Kidney epithelial cell (primary cell): Measurements from ENCODE around the gene GPR156. TPM values are rescaled to one million over a fixed set of nuclear protein-coding genes. Genes with fewer than 3 reads are reported as not detected.

Experiments used
- DNase-seq: peaks from one replicate; pipeline ENCODE4 v3.0.0-alpha.2; 2010; ENCODE audit warnings: low read depth
- H3K27me3 ChIP-seq: 2 replicates; pipeline ENCODE4 v1.6.0; 2011; ENCODE audit warnings: low read length; ENCODE audit not compliant: control insufficient read depth, insufficient read depth
- H3K36me3 ChIP-seq: 2 replicates; pipeline ENCODE4 v1.5.1; 2011; ENCODE audit warnings: low read length; ENCODE audit not compliant: control insufficient read depth, insufficient read depth
- H3K4me3 ChIP-seq: 2 replicates; pipeline ENCODE4 v1.5.1; 2011; ENCODE audit warnings: low read depth, mild to moderate bottlenecking, control low read depth, low read length
- CTCF ChIP-seq: IDR thresholded peaks from 2 replicates; pipeline ENCODE4 v1.5.1; 2011; ENCODE audit warnings: mild to moderate bottlenecking, moderate library complexity, low read length, control low read depth, inconsistent platforms; ENCODE audit not compliant: insufficient read depth, poor library complexity, severe bottlenecking
- total RNA-seq: library from RNA; depleted of rRNA; stranded (reverse); fragments of >200 nt; gene quantifications from 2 replicates; pipeline ENCODE4 v1.2.3, GENCODE V29; 2015

The GPR156 gene
- total RNA-seq, 1 donor from 2014 or later = 0.63 TPM

- TF ChIP-seq CTCF = no peak
- Histone ChIP-seq H3K27me3 (no peaks in the 10 kb centered on the region), H3K36me3 (no peaks in the 10 kb centered on the region), H3K4me3 (no peak overlapping the region)
- no peak for DNase-seq
Observed at GRCh38 chr3:120193554-120193953, 91.5 kb downstream of the GPR156 start.

- H3K27me3 ChIP-seq = no peaks in the 10 kb centered on the region
- no peak for DNase-seq
- no peaks in the 10 kb centered on the region for H3K36me3 ChIP-seq
- H3K4me3 ChIP-seq = no peak overlapping the region
- TF ChIP-seq CTCF = no peak
Observed at GRCh38 chr3:120192579-120192978, 92.4 kb downstream of the GPR156 start.

- TF ChIP-seq CTCF = no peak
- Histone ChIP-seq H3K36me3 (no peaks in the 10 kb centered on the region), H3K27me3 (no peaks in the 10 kb centered on the region), H3K4me3 (no peak overlapping the region)
- DNase-seq = no peak
Observed at GRCh38 chr3:120192159-120192558, 92.9 kb downstream of the GPR156 start.

- Histone ChIP-seq H3K36me3 (no peaks in the 10 kb centered on the region), H3K4me3 (no peak overlapping the region), H3K27me3 (no peaks in the 10 kb centered on the region)
- TF ChIP-seq CTCF = peak; percentile 13
- DNase-seq = no peak
Observed at GRCh38 chr3:120182613-120183511, 102.2 kb downstream of the GPR156 start.

GRCh38 chr3:120181632-120182031, 103.4 kb downstream of the GPR156 start:
- Histone ChIP-seq H3K36me3 (no peaks in the 10 kb centered on the region), H3K4me3 (no peak overlapping the region), H3K27me3 (no peaks in the 10 kb centered on the region)
- no peak for TF ChIP-seq CTCF
- DNase-seq = no peak

- Histone ChIP-seq H3K4me3 (no peak overlapping the region), H3K27me3 (no peaks in the 10 kb centered on the region), H3K36me3 (no peaks in the 10 kb centered on the region)
- no peak for DNase-seq
- TF ChIP-seq CTCF = no peak
Observed at GRCh38 chr3:120180731-120181412, 104.2 kb downstream of the GPR156 start.
